Heart right ventricle (tissue), 16 donors: Measurements from ENCODE around the gene LRRC71. TPM values are rescaled to one million over a fixed set of nuclear protein-coding genes. Genes with fewer than 3 reads are reported as not detected.

Source experiments
- ATAC-seq, 8 donors: fragments of 200-7000 bp; cut with Tn5 transposase; one replicate each; pipeline ENCODE4 v1.9.1; 2020; ENCODE audit warnings: mild to moderate bottlenecking in 8 of 8, moderate library complexity in 8 of 8, moderate number of reproducible peaks in 1 of 8
- DNase-seq, 2 donors: peaks; one replicate each; pipeline ENCODE4 v3.0.0-alpha.2; 2020
- H3K27ac ChIP-seq, 10 donors: fragments of 200-600 bp; sonication (generic) in 2 of 10; one replicate each; pipeline versions ENCODE4 v1.5.0 to v1.8.0; 2020 to 2022; ENCODE audit warnings: mild to moderate bottlenecking in 3 of 10
- H3K27me3 ChIP-seq, 7 donors: fragments of 200-600 bp; one replicate each; pipeline ENCODE4 v1.8.0; 2021 to 2022; ENCODE audit warnings: mild to moderate bottlenecking in 2 of 7
- H3K36me3 ChIP-seq, 9 donors: fragments of 200-600 bp; sonication (generic) in 1 of 9; one replicate each; pipeline versions ENCODE4 v1.5.0 to v1.8.0; 2020 to 2022; ENCODE audit warnings: mild to moderate bottlenecking in 2 of 9
- H3K4me1 ChIP-seq, 9 donors: fragments of 200-600 bp; sonication (generic) in 1 of 9; one replicate each; pipeline versions ENCODE4 v1.5.0 to v1.8.0; 2020 to 2022; ENCODE audit warnings: mild to moderate bottlenecking in 4 of 9
- H3K4me3 ChIP-seq, 10 donors: fragments of 200-600 bp; sonication (generic) in 2 of 10; one replicate each; pipeline versions ENCODE4 v1.5.0 to v1.8.0; 2020 to 2022; ENCODE audit warnings: mild to moderate bottlenecking in 7 of 10, moderate library complexity in 2 of 10
- H3K9me3 ChIP-seq, 11 donors: fragments of 200-600 bp in 10 of 11; sonication (generic) in 2 of 11; one replicate each; pipeline versions ENCODE4 v1.5.0 to v1.8.0; 2013 to 2022; ENCODE audit warnings: mild to moderate bottlenecking in 2 of 11, control low read depth in 1 of 11, moderate library complexity in 1 of 11
- CTCF ChIP-seq, 9 donors: fragments of 200-600 bp; sonication (generic) in 2 of 9; IDR thresholded peaks; one replicate each; pipeline versions ENCODE4 v1.5.0 to v1.8.0; 2021 to 2022; ENCODE audit warnings: antibody characterized with exemption in 9 of 9, mild to moderate bottlenecking in 5 of 9, moderate library complexity in 1 of 9
- WGBS, 2 donors: extraction: QIAGEN DNeasy Blood & Tissue Kit; methylation state at CpG; one replicate each; pipeline ENCODE4 v1.1.7; 2013; ENCODE audit warnings: inconsistent platforms in 1 of 2; 5-methylcytosine and 5-hydroxymethylcytosine counted together
- intact Hi-C, 10 donors: fragments of 100-400 bp; cut with DNase I; formaldehyde crosslinking; loops; one replicate each; pipeline versions ENCODE4 v1.11.1 to v1.14.2; 2022
- polyA plus RNA-seq, 2 donors: library from polyadenylated mRNA; stranded (reverse); fragments of 200-250 nt; gene quantifications; one replicate each; pipeline ENCODE4 v1.2.3, GENCODE V29; 2013
- total RNA-seq, 10 donors: library from RNA; stranded (reverse); fragmentation: NEBNext Ultra II Directional in 3 of 10; extraction: Animal tissue kit (Norgen Biotek cat#: 25700) in 3 of 10; gene quantifications; one replicate each; pipeline versions ENCODE4 v1.2.1 to v1.2.4, GENCODE V29; 2021 to 2023
- donor health status: Arrhythmogenic right ventricular cardiomyopathy.
- donor health status: ischemic (EF 13 %, LVEDD 7.1; RV severe dilation, severe dysfunction).
- donor health status: healthy with polysubstance abuse.
- donor health status: DM: no; HTN: yes; CAD: no.
- donor health status: DM: no; HTN: no; CAD: no.
- donor health status: ischemic (EF 25% LVEDD 6.9; RV normal size, moderate dysfunction).
- donor health status: ischemic (EF 25% LVEDD 5.7; RV mildly dilated, moderate dysfunction).
- donor health status: healthy.
- donor health status: DM: yes; HTN: yes; CAD: no.
- donor health status: Ischemic cardiomyopathy.
- donor health status: ischemic (EF 35%, LVEDD 5.7; RV mildly dilated, moderate dysfunction).
- donor health status: nonischemic (EF 11% LVEDD 7.7; RV severe dilation, severe dysfunction).
- donor health status: DM: yes; HTN: yes; CAD: no.
- donor health status: PGD.
- donor health status: ischemic (EF 29% LVEDD 5.4; RV normal size, mild dysfunction).
- donor health status: nonischemic (EF 23%, LVEDD 6.1; RV moderate dilation, normal function).

Gene LRRC71
- total and polyA plus RNA-seq, 12 donors: 0.06 to 0.51 (median 0.35) TPM; not detected in 7

DNA sequence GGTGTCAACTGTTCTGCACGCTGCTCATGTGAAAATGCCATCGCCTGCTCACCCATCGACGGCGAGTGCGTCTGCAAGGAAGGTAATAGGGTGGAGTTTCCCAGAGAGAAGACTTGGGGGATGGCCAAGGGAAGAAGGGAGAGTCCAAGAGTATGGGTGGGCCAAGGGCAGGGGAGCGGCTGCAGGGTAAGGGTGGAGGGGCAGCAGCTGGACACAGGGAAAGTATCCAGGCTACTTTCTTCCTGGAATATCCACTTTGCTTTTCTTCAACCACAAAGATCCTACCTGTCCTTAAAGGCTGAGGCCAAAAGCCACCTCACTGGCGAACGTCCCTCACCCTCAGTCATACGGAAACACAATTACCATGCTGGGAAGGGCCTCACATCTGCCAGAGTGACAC lies 11.5 kb upstream of the LRRC71 start:
- peaks cover 0 to 58% (median 39%) of the 10 kb centered on the region in 9 donors for H3K4me1 ChIP-seq
- H3K27me3 ChIP-seq: peaks cover 0 to 21% (median 0%) of the 10 kb centered on the region in 7 donors
- no peak for TF ChIP-seq CTCF (IDR thresholded peaks at IDR 0.05)
- H3K4me3 ChIP-seq: no peak overlapping the region
- peaks cover 0 to 94% (median 19%) of the 10 kb centered on the region in 9 donors for H3K36me3 ChIP-seq
- WGBS, 2 donors: 43 to 50% methylated on average over 10 of the region's 10 CpGs
- DNase-seq (no peak), ATAC-seq (no peak)
- intact Hi-C loops: no loop called here
- H3K9me3 ChIP-seq: no peaks in the 10 kb centered on the region
- H3K27ac ChIP-seq: no peak overlapping the region

- TF ChIP-seq CTCF (IDR thresholded peaks at IDR 0.05): no peak
- H3K4me3 ChIP-seq: no peak overlapping the region
- WGBS, 2 donors: 87 to 89% methylated on average over 5 of the region's 5 CpGs
- ATAC-seq (no peak), DNase-seq (no peak)
- H3K27ac ChIP-seq: no peak overlapping the region
- H3K9me3 ChIP-seq: no peaks in the 10 kb centered on the region
- intact Hi-C loops: no loop called here
- peaks cover 0 to 100% (median 19%) of the 10 kb centered on the region in 9 donors for H3K36me3 ChIP-seq
- peaks cover 0 to 51% (median 32%) of the 10 kb centered on the region in 9 donors for H3K4me1 ChIP-seq
- H3K27me3 ChIP-seq: peaks cover 0 to 21% (median 0%) of the 10 kb centered on the region in 7 donors
These were observed 10.8 kb upstream of the LRRC71 start for GRCh38 chr1:156909671-156910070.

GRCh38 chr1:156910309-156910782 lies 10.1 kb upstream of the LRRC71 start:
- DNase-seq: peak in 1 of 2 donors; percentile 48
- H3K27me3 ChIP-seq: peaks cover 0 to 21% (median 0%) of the 10 kb centered on the region in 7 donors
- peaks cover 0 to 100% (median 25%) of the 10 kb centered on the region in 9 donors for H3K36me3 ChIP-seq
- intact Hi-C loops: no loop called here
- no peaks in the 10 kb centered on the region for H3K9me3 ChIP-seq
- H3K27ac ChIP-seq: no peak overlapping the region
- peak; percentile 69 to 90 (median 79) for TF ChIP-seq CTCF (IDR thresholded peaks at IDR 0.05)
- no peak overlapping the region for H3K4me3 ChIP-seq
- H3K4me1 ChIP-seq: peaks cover 0 to 45% (median 29%) of the 10 kb centered on the region in 9 donors
- 50 to 53% methylated on average over 18 of the region's 18 CpGs for WGBS, 2 donors
- ATAC-seq: peak in 3 of 8 donors; percentile 35 to 54 (median 39)

- Histone ChIP-seq H3K4me3 (no peak overlapping the region), H3K4me1 (peaks cover 0 to 38% (median 19%) of the 10 kb centered on the region in 9 donors), H3K27ac (no peak overlapping the region), H3K36me3 (peaks cover 0 to 100% (median 23%) of the 10 kb centered on the region in 9 donors), H3K9me3 (no peaks in the 10 kb centered on the region), H3K27me3 (peaks cover 0 to 21% (median 0%) of the 10 kb centered on the region in 7 donors)
- DNase-seq: no peak
- 81 to 83% methylated on average over 6 of the region's 6 CpGs for WGBS, 2 donors
- no peak for TF ChIP-seq CTCF (IDR thresholded peaks at IDR 0.05)
- ATAC-seq: no peak
- intact Hi-C loops: no loop called here
These were observed 8.7 kb upstream of the LRRC71 start for GRCh38 chr1:156911577-156912298.
